Loucy (cell line): ENCODE results near the gene MAD2L1BP.

Source experiments
- H2AFZ ChIP-seq: fragments of 200-600 bp; sonication (generic); 2 replicates; pipeline ENCODE4 v1.6.0; 2016; ENCODE audit warnings: antibody characterized with exemption, mild to moderate bottlenecking, low read length, moderate library complexity
- H3F3A ChIP-seq: fragments of 200-600 bp; 2 replicates; pipeline ENCODE4 v1.6.0; 2016; ENCODE audit warnings: antibody characterized with exemption, low read depth, mild to moderate bottlenecking
- H3K27me3 ChIP-seq: fragments of 200-600 bp; sonication (generic); 2 replicates; pipeline ENCODE4 v1.6.1; 2014; ENCODE audit warnings: low read length, mild to moderate bottlenecking; ENCODE audit not compliant: insufficient read depth, poor library complexity, severe bottlenecking
- H3K36me3 ChIP-seq: fragments of 200-600 bp; sonication (generic); 2 replicates; pipeline ENCODE4 v1.6.1; 2016; ENCODE audit warnings: low read length; ENCODE audit not compliant: insufficient read depth
- H3K4me1 ChIP-seq: fragments of 200-600 bp; sonication (generic); 2 replicates; pipeline ENCODE4 v1.5.1; 2014; ENCODE audit warnings: low read length, mild to moderate bottlenecking; ENCODE audit not compliant: insufficient read depth, poor library complexity, severe bottlenecking
- H3K4me2 ChIP-seq: fragments of 200-600 bp; sonication (generic); 2 replicates; pipeline ENCODE4 v1.6.0; 2014; ENCODE audit warnings: antibody characterized with exemption, low read length, low read depth, mild to moderate bottlenecking; ENCODE audit not compliant: poor library complexity, severe bottlenecking
- H3K4me3 ChIP-seq: fragments of 200-600 bp; sonication (generic); 2 replicates; pipeline ENCODE4 v1.5.1; 2014; ENCODE audit warnings: low read length, mild to moderate bottlenecking, mixed read lengths; ENCODE audit not compliant: poor library complexity, severe bottlenecking
- H3K79me2 ChIP-seq: fragments of 200-600 bp; sonication (generic); 2 replicates; pipeline ENCODE4 v1.6.1; 2014; ENCODE audit warnings: low read length; ENCODE audit not compliant: insufficient read depth
- H3K9ac ChIP-seq: fragments of 200-600 bp; sonication (generic); 2 replicates; pipeline ENCODE4 v1.6.0; 2014; ENCODE audit warnings: mild to moderate bottlenecking, low read depth, low read length, moderate library complexity; ENCODE audit not compliant: poor library complexity, severe bottlenecking
- H3K9me2 ChIP-seq: fragments of 200-600 bp; sonication (generic); replicated peaks from 2 replicates; pipeline ENCODE4 v1.6.1; 2016; ENCODE audit warnings: low read depth, low read length, mixed read lengths
- H3K9me3 ChIP-seq: fragments of 200-600 bp; sonication (generic); 2 replicates; pipeline ENCODE4 v1.6.1; 2014; ENCODE audit warnings: mild to moderate bottlenecking, antibody characterized with exemption, low read length, low read depth; ENCODE audit not compliant: insufficient read depth
- H4K20me1 ChIP-seq: fragments of 200-600 bp; sonication (generic); 2 replicates; pipeline ENCODE4 v1.6.0; 2014; ENCODE audit warnings: antibody characterized with exemption, low read length, mild to moderate bottlenecking; ENCODE audit not compliant: insufficient read depth, poor library complexity, severe bottlenecking
- CTCF ChIP-seq: fragments of 200-600 bp; sonication (generic); conservative IDR thresholded peaks from 2 replicates; pipeline ENCODE4 v1.5.1; 2014; ENCODE audit warnings: mild to moderate bottlenecking, antibody characterized with exemption, low read length
- EZH2phosphoT487 ChIP-seq: fragments of 200-600 bp; IDR thresholded peaks from 2 replicates; pipeline ENCODE4 v1.6.1; 2018; ENCODE audit warnings: antibody characterized with exemption, mild to moderate bottlenecking, moderate library complexity, borderline replicate concordance

MAD2L1BP gene

GRCh38 chr6:43621836-43622180 lies 13.8 kb upstream of the MAD2L1BP start:
- H4K20me1 ChIP-seq = no peaks in the 10 kb centered on the region
- TF ChIP-seq CTCF (no peak), EZH2phosphoT487 (no peak)
- H3K9ac ChIP-seq = no peak overlapping the region
- H3K4me2 ChIP-seq = no peak overlapping the region
- no peak overlapping the region for H3K4me3 ChIP-seq
- peaks cover 53% of the 10 kb centered on the region; the same call in 1 of the 2 replicates for H3K36me3 ChIP-seq
- no peaks in the 10 kb centered on the region for H3K9me3 ChIP-seq
- H3F3A ChIP-seq = no peaks in the 10 kb centered on the region
- H3K4me1 ChIP-seq = peaks cover 3% of the 10 kb centered on the region
- no peaks in the 10 kb centered on the region for H3K9me2 ChIP-seq
- no peaks in the 10 kb centered on the region for H3K27me3 ChIP-seq
- no peak overlapping the region for H2AFZ ChIP-seq
- peaks cover 17% of the 10 kb centered on the region; the same call in 1 of the 2 replicates for H3K79me2 ChIP-seq

GRCh38 chr6:43622541-43622940 lies 13.1 kb upstream of the MAD2L1BP start:
- Histone ChIP-seq H3F3A (no peaks in the 10 kb centered on the region), H2AFZ (no peak overlapping the region), H3K9ac (no peak overlapping the region), H3K79me2 (peaks cover 24% of the 10 kb centered on the region), H3K4me3 (no peak overlapping the region), H3K4me2 (no peak overlapping the region), H3K9me2 (no peaks in the 10 kb centered on the region), H3K27me3 (no peaks in the 10 kb centered on the region), H3K9me3 (no peaks in the 10 kb centered on the region), H4K20me1 (peaks cover 7% of the 10 kb centered on the region), H3K36me3 (peaks cover 53% of the 10 kb centered on the region; the same call in 1 of the 2 replicates), H3K4me1 (peaks cover 10% of the 10 kb centered on the region)
- no peak for TF ChIP-seq EZH2phosphoT487
- TF ChIP-seq CTCF = no peak

- H2AFZ ChIP-seq = no peak overlapping the region
- H3F3A ChIP-seq = no peaks in the 10 kb centered on the region
- no peaks in the 10 kb centered on the region for H3K27me3 ChIP-seq
- H3K4me2 ChIP-seq = no peak overlapping the region
- no peaks in the 10 kb centered on the region for H3K9me3 ChIP-seq
- H3K4me3 ChIP-seq = no peak overlapping the region
- no peaks in the 10 kb centered on the region for H3K9me2 ChIP-seq
- H3K79me2 ChIP-seq = peaks cover 36% of the 10 kb centered on the region
- peaks cover 10% of the 10 kb centered on the region for H4K20me1 ChIP-seq
- no peak overlapping the region for H3K9ac ChIP-seq
- peaks cover 53% of the 10 kb centered on the region; the same call in 1 of the 2 replicates for H3K36me3 ChIP-seq
- TF ChIP-seq CTCF (no peak), EZH2phosphoT487 (no peak)
- H3K4me1 ChIP-seq = peaks cover 14% of the 10 kb centered on the region
Measured at GRCh38 chr6:43623880-43624785, 11.5 kb upstream of the MAD2L1BP start.
